Stimulated activated CD4-positive, alpha-beta T cell treated with anti-CD3 and anti-CD28 coated beads, Interleukin-1b, Interleukin-23, amount 100 ng/mL, for 24 hours (primary cell): ENCODE data around the gene MTHFD1L.
"Not testable (repeated sequence)": the region's sequence is repeated elsewhere in the genome, so short reads cannot be mapped to it uniquely, and the experiment has no call there.

Source experiments
- DNase-seq, 4 experiments: peaks; one replicate each; pipeline ENCODE4 v3.0.0-alpha.2; 2020; ENCODE audit warnings: low read depth in 4 of 4, low spot score in 1 of 4

Gene MTHFD1L

DNA sequence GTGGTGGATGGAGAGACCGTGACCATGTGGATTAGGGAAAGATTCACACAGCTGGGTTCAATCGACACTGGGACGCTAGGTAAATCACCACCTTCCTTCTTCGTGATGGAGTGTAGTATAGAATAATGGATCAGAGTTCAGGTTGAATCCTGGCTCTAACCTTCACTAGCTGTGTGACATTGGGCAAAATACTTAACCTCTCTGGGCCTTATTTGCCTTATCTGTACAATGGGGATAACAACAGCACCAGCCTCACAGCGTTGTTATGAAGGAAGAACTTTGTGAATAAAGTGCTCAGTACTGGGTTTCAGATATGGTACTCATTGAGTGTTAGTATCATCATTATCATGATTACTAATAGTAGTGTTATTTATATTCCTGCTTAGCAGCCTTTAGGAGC is 248.1 kb downstream of the MTHFD1L start:
- DNase-seq: no peak

GRCh38 chr6:151118461-151119123 is 253.1 kb downstream of the MTHFD1L start:
- no peak for DNase-seq

DNA sequence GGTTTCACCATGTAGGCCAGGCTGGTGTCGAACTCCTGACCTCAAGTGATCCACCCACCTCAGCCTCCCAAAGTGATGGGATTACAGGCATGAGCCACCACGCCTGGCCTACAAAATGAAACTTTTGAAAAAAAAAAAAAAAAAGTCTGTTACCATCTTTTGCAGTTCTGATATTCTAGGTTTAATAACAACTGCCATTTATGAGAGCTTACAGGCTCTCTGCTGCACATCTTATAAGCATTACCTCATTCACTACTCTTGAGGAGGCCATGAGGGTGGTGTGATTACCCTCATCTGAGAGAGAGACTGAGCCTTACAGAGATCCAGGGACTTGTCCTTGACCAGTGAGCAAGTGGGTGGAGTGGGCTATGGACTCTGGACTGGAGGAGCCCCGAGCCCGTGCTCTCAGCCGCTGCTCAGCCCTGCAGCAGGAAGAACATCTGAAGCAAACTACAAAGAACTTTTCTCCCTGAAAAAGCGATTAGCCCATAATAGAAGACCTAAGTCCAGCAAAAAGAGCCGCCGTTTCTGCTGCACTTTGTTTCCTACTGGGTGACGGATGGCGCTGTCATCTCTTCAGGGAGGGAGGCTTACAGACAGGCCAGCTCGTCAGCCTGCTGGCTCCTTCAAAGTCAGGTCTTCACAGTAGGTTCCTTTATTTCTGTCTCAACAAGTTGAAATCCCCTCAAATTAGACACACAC is 254.5 kb downstream of the MTHFD1L start:
- no peak for DNase-seq

- DNase-seq: no peak
Measured at GRCh38 chr6:151121900-151122299, 256.4 kb downstream of the MTHFD1L start.

- DNase-seq: not testable (repeated sequence)
Measured at GRCh38 chr6:151123641-151124040, 258.1 kb downstream of the MTHFD1L start.

GRCh38 chr6:151125242-151125641 is 259.7 kb downstream of the MTHFD1L start:
- DNase-seq: not testable (repeated sequence)

DNA sequence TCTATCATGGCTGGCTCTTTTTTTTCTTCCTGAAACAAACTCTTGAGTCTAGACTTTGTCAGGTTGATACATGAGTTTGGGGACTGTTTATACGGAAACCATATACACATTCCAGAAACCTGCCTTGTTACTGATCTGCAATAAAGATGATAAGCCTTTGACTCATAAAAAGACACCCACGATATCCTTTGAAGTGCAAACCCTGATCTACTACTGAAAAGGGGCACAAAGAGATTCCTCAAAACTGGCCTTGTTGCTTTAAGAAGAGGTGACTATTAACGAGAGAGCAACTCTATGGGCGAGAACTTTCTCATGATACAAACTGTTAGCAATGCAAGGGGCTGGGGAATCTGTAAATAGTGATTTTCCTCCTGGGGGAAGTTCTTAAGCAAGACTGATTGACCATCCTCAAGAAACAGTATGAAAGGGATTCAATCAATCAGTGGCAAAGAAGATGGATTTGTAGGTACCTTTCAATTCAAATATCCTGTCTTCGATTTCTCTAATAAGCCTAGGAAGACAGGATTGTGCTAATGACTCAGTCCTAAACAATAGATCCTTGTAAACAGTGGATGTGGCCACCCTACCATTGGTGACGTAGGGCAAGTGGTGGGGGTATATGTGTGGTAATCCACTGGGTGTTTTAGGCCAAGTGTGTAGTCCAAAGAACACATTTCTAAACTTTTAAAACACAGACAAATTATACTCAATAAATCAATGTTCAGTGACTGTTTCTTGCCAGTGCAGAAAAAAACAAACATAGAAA is 260.3 kb downstream of the MTHFD1L start:
- DNase-seq: not testable (repeated sequence)

GRCh38 chr6:151126417-151126724 is 260.9 kb downstream of the MTHFD1L start:
- DNase-seq: not testable (repeated sequence)

- DNase-seq: not testable (repeated sequence)
Measured at GRCh38 chr6:151127133-151127798, 261.8 kb downstream of the MTHFD1L start.

GRCh38 chr6:151128763-151129370 is 263.4 kb downstream of the MTHFD1L start:
- DNase-seq: no peak

DNA sequence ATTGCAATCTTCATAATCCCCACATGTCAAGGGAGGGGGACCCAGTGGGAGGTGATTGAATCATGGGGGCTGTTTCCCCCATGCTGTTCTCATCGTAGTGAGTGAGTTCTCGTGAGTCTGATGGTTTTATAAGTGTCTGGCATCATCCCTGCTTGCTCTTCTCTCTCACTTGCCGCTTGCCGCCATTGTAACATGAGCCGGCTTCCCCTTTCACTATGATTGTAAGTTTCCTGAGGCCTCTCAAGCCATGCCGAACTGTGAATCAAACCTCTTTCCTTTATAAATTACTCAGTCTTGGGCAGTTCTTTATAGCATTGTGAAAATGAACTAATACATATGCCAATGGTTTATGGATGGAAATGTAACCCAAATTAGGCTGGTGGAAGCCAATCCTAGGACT is 264.8 kb downstream of the MTHFD1L start:
- DNase-seq: no peak

- DNase-seq: no peak
Measured at GRCh38 chr6:151131324-151132007, 266.0 kb downstream of the MTHFD1L start.

GRCh38 chr6:151136141-151136755 is 270.7 kb downstream of the MTHFD1L start:
- no peak for DNase-seq

GRCh38 chr6:151137542-151137941 is 272.0 kb downstream of the MTHFD1L start:
- DNase-seq: no peak

DNA sequence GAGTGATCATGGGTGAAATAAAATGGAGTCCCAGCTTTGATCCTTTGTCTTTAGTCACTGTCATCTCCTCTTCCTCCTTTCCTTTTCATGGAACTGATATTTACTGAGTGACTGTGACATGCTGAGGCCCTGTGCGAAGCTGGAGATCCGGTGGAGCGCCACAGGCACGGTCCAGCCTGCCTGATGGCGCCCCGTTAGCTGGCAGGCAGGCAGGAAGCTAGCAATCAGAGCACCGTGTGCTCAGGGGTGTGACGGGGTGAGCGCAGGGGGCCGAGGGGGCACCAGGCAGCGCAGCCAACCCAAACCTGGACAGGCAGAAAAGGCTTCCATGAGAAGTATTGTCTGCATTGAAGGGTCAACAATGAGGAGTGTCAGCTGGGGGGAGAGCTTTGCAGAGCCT is 274.0 kb downstream of the MTHFD1L start:
- DNase-seq: no peak

GRCh38 chr6:151140767-151141166 is 275.3 kb downstream of the MTHFD1L start:
- DNase-seq: no peak

GRCh38 chr6:151141685-151142084 is 276.2 kb downstream of the MTHFD1L start:
- no peak for DNase-seq

DNA sequence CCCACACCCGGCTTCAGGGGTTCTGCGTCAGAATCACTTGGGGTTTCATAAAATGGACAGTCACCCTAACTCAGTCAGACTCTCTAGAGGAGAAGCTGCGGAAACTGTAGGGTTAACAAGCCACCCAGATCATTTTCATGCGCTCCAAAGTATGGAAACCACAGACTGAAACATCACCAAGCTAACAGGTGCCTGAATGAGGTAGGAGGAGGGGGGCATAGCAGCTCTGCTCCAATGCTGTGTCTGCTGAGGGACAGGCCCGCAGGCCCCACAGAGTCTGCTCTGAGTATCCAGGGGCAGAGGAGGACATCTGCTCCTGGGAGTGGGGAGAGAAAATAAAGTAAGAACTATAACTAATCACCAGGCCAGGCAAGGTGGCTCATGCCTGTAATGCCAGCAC is 277.2 kb downstream of the MTHFD1L start:
- no peak for DNase-seq

DNA sequence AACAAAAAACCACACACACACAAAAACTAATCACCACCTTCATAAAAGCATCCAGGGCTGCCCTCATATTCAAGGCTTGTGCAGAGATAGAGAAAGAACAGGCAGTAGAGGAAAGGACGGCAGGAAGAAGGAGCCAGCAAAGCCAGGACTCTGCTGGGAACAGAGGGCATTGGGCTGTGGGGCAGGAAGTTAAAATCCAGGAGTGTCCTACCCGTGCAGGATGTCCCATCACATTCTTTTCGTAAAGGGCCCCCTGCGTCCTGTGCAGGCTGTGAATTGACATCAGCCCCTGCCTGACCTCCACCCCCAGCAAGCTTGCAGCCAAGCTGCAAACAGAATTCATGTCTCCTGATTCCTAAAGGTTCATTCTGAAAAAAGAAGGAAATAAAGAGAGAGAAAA is 277.8 kb downstream of the MTHFD1L start:
- DNase-seq: no peak

GRCh38 chr6:151143806-151144205 is 278.3 kb downstream of the MTHFD1L start:
- no peak for DNase-seq
